Activated CD4-positive, alpha-beta T cell treated with anti-CD3 and anti-CD28 coated beads, Interleukin-2, amount 50 U/mL, for 1 hour (primary cell): ENCODE results near the gene TBC1D9.

Source experiments
- DNase-seq: peaks from one replicate; pipeline ENCODE4 v3.0.0-alpha.2; 2020

TBC1D9 gene

GRCh38 chr4:140607852-140608251 lies 148.3 kb downstream of the TBC1D9 start:
- DNase-seq = no peak

DNA sequence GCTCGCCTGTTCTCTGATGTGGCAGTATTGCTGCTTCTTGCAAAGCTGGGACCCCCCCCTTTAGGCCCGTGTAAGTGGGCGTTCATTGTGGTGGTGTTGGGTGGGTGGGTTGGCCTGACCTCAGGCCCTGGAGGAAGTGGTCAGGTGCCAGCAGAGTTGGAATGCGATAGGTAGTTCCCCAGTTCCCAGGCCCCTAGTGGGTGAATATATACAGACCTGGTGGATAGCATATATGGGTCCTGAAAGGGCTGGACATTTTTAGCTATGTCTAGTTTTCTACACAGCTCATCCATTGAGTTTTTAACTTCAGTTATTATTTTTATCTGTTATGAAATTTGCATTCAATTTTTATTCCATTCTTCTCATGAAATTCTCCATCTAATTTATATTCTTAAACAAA lies 151.6 kb downstream of the TBC1D9 start:
- DNase-seq = no peak

- no peak for DNase-seq
Measured at GRCh38 chr4:140603286-140603685, 152.9 kb downstream of the TBC1D9 start.

DNA sequence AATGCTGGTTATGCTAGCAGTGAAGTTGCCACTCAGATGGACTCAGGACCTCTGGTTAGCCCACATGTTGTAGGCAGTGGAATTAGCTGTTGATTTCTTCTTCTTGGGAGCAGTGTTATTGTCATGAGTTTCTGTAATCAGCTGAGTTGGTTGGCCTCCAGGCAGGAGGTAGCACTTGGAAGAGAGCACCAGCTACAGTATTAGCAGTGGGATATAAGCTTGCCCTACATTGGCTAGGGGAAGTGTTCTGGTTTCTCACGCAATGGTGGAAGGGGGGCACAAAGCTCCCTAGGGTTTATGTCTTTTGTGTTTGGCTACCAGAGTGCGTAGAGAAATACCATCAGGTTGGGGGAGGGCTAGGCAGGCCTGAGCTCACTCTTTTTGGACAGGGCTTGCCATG lies 153.5 kb downstream of the TBC1D9 start:
- DNase-seq = no peak

DNA sequence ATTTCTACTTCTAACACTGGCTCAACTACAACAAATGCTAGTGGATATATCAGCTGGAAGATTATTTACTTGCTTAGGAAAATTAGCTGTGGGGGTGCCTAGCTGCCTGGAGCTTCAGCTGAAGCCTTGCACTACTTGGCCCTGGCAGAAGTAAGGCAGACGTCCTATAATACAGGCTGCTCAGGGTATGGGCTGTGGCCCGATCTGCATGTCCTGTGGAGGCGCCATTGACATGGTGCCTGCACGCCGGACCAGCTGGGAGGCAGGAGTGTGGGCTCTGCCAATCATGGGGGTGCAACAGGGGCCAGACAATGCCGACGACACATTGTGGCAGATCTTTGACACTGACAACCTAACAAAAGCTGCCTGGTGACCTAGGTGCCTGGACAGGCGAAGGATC lies 155.8 kb downstream of the TBC1D9 start:
- DNase-seq = no peak

DNA sequence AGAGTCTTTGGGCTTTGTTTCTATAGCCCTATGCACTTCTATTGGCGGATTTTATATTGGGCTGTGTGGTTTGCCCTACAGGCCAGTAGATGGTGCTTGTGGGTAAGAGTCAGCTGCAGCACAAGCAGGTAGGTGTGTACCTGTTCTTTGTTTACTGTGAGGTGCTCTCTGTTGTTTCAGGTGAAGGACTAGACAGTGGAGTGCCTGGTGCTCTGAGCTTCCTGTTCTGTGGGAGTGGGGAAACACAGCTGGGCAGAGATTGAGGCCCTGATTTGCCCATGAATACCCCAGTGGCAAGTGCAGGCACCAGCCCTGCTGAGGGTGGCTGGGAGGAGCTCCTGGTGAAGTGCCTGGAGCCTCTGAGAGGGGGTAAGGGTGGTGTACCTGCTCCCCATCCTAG lies 161.1 kb downstream of the TBC1D9 start:
- DNase-seq = no peak

DNA sequence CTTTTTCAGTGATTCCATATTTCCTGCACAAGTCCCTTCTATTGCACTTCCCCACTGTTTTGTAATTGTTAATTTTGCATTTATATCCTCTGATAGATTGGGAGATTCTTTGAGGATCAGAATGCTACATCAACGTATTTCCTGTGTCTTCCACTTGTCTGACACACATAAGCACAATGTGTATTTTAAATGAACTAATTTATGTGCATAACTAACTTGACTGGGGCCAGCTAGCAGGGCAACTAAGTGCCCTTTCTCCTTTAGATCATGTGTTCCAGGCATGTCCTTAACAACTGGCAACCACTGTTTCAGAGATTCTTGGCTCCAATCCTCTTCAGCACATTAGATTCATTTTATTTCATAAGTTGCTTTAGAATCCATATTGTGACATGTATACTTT lies 171.7 kb downstream of the TBC1D9 start:
- no peak for DNase-seq

- no peak for DNase-seq
Measured at GRCh38 chr4:140581078-140581477, 175.1 kb downstream of the TBC1D9 start.

DNA sequence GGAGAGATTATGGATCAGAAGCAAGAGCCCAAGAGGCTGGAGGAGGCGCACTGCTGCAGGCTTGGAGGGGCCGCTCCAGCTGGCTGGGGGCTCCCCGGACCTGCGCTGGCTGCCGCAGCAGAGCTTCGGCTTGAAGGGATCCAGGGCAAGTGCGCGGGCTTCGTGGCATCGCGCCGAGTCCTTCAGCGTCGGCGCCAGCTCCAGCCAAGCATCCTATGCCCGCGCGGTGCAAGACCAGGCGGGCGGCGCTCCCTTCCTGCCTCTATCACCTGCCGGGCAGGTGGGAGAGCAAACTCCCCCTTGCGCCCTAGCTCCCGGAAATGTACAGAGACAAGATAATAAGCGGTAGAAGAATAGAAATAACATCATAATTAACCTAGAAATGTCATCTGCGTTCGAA lies 176.9 kb downstream of the TBC1D9 start:
- no peak for DNase-seq

DNA sequence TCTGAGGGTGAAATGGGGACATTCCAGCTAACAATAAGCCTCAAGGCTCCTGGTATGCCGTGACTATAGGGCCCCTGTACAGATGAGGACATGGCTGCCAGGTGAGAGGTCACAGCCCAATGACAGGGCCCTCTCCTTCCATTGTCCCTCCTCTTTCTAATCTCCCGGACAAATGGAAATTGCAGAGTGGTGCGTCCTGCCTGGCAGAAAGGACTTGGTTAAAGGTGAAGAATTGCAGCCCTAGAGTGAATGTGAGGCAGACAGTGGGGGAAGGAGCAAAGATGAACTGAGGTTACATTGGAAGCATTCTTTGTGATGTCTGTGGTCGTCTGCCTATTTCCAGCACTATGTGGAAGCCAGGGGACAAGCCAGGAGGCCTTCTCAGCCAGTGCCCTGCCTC lies 180.7 kb downstream of the TBC1D9 start:
- DNase-seq = no peak

GRCh38 chr4:140571620-140572019 lies 184.6 kb downstream of the TBC1D9 start:
- DNase-seq = no peak
